K562 (cell line): ENCODE measurements around the gene GTSE1. TPM values are rescaled to one million over a fixed set of nuclear protein-coding genes. Genes with fewer than 3 reads are reported as not detected.

Source experiments
- ATAC-seq: fragments of 200-7000 bp; cut with Tn5 transposase; 3 replicates; pipeline ENCODE4 v1.9.1; 2020; ENCODE audit warnings: moderate library complexity
- BruUV-seq: library from RNA; stranded (reverse); fragments of 400-500 nt; replicated peaks from 2 replicates; lab custom pipeline; 2021; lab: Mats Ljungman, UMichigan
- CTCF ChIA-PET: fragments of 300-600 bp; formaldehyde crosslinking; extraction: SDS; loops from one replicate; lab custom pipeline; 2021; ENCODE audit warnings: low intra/inter-chr PET ratio; lab: Yijun Ruan, JAX
- POLR2A ChIA-PET: fragments of 300-600, 350-650 bp; sonication (Branson Sonifier 250); formaldehyde crosslinking; extraction: SDS; loops from one replicate; lab custom pipeline; 2021; ENCODE audit warnings: antibody characterized with exemption, inconsistent platforms; lab: Yijun Ruan, JAX
- DNase-seq, 4 experiments: peaks; one replicate each; pipeline versions ENCODE4 v3.0.0 to v3.0.0-alpha.2; 2011 to 2018; ENCODE audit warnings: low spot score in 3 of 4, mixed read lengths in 3 of 4; ENCODE audit errors: extremely low read depth in 1 of 4
- FAIRE-seq: peaks from 2 replicates; lab custom pipeline; 2011; peaks lifted over from hg19 to GRCh38; lab: Jason Lieb, UNC
- H2AFZ ChIP-seq: 2 replicates; pipeline ENCODE4 v1.6.0; 2011; ENCODE audit warnings: low read depth, low read length, control low read depth, inconsistent platforms
- H3K27ac ChIP-seq: fragments of 200-600 bp; 3 replicates; pipeline ENCODE4 v1.8.0; 2011; ENCODE audit warnings: low read depth, mild to moderate bottlenecking, control low read depth, inconsistent platforms, low read length, moderate library complexity, mixed read lengths; ENCODE audit errors: extremely low read depth
- H3K27me3 ChIP-seq, 2 experiments: fragments of 300-600 bp in 1 of 2; 2 replicates in 1 of 2; 3 replicates in 1 of 2; pipeline versions ENCODE4 v1.6.0 to v1.8.0; 2011; ENCODE audit warnings: inconsistent platforms in 2 of 2, low read length in 2 of 2, mild to moderate bottlenecking in 1 of 2, mixed read lengths in 1 of 2, moderate library complexity in 1 of 2; ENCODE audit not compliant: control insufficient read depth in 2 of 2, insufficient read depth in 2 of 2
- H3K36me3 ChIP-seq: fragments of 300-600 bp; 3 replicates; pipeline ENCODE4 v1.8.0; 2011; ENCODE audit warnings: mild to moderate bottlenecking, low read length, inconsistent platforms; ENCODE audit not compliant: control insufficient read depth, insufficient read depth
- H3K4me1 ChIP-seq, 2 experiments: fragments of 200-600 bp in 1 of 2; replicated peaks in 1 of 2; 2 replicates in 1 of 2; 3 replicates in 1 of 2; pipeline versions ENCODE4 v1.5.1 to v1.8.0; 2011; ENCODE audit warnings: inconsistent platforms in 2 of 2, low read length in 2 of 2, mild to moderate bottlenecking in 1 of 2, mixed read lengths in 1 of 2, moderate library complexity in 1 of 2; ENCODE audit not compliant: control insufficient read depth in 2 of 2, insufficient read depth in 2 of 2
- H3K4me2 ChIP-seq: 2 replicates; pipeline ENCODE4 v1.6.1; 2011; ENCODE audit warnings: low read length, control low read depth, inconsistent platforms, mixed read lengths; ENCODE audit not compliant: insufficient read depth
- H3K4me3 ChIP-seq: fragments of 200-600 bp; sonication (generic), shearing (Covaris generic); 2 replicates; pipeline ENCODE4 v1.5.1; 2016; ENCODE audit warnings: control low read depth, inconsistent platforms
- H3K79me2 ChIP-seq: fragments of 200-600 bp; 3 replicates; pipeline ENCODE4 v1.8.0; 2011; ENCODE audit warnings: low read length, inconsistent platforms; ENCODE audit not compliant: control insufficient read depth, insufficient read depth
- H3K9ac ChIP-seq, 2 experiments: 2 replicates each; pipeline versions ENCODE4 v1.6.0 to v1.6.1; 2011; ENCODE audit warnings: low read depth in 2 of 2, low read length in 2 of 2, control low read depth in 1 of 2, inconsistent platforms in 1 of 2, mild to moderate bottlenecking in 1 of 2, mixed read lengths in 1 of 2; ENCODE audit not compliant: insufficient read depth in 1 of 2
- H3K9me1 ChIP-seq: one replicate; pipeline ENCODE4 v1.6.0; 2011; ENCODE audit warnings: inconsistent platforms, mild to moderate bottlenecking, low read length, moderate library complexity; ENCODE audit not compliant: control insufficient read depth, insufficient read depth
- H3K9me3 ChIP-seq: replicated peaks from 2 replicates; pipeline ENCODE4 v1.5.1; 2011; ENCODE audit warnings: low read depth, low read length, inconsistent platforms; ENCODE audit not compliant: control insufficient read depth, insufficient read depth
- H4K20me1 ChIP-seq: replicated peaks from 2 replicates; pipeline ENCODE4 v1.6.1; 2011; ENCODE audit warnings: low read length, inconsistent platforms, mixed read lengths; ENCODE audit not compliant: control insufficient read depth, insufficient read depth
- GTF2F1 ChIP-seq: IDR thresholded peaks from 2 replicates; pipeline ENCODE4 v1.6.1; 2011; ENCODE audit warnings: low read depth, low read length, improper control_type of control experiment
- HEY1 ChIP-seq: fragments of 250-450 bp; sonication (Bioruptor Pico); IDR thresholded peaks from 2 replicates; pipeline ENCODE4 v1.5.0; 2020; ENCODE audit warnings: mild to moderate bottlenecking, moderate library complexity, borderline replicate concordance
- NFXL1 ChIP-seq: fragments of 450-650 bp; formaldehyde crosslinking; IDR thresholded peaks from 2 replicates; pipeline ENCODE4 v1.4.0; 2021; ENCODE audit warnings: mild to moderate bottlenecking
- RBBP5 ChIP-seq: fragments of 200-600 bp; sonication (generic); IDR thresholded peaks from 2 replicates; pipeline ENCODE4 v1.6.1; 2012; ENCODE audit warnings: borderline replicate concordance, mild to moderate bottlenecking, low read length, control low read depth, inconsistent platforms; ENCODE audit not compliant: insufficient read depth, poor library complexity, severe bottlenecking
- WGBS: fragments of 100-300 bp; shearing (Covaris generic); methylation state at CpG from one replicate; pipeline ENCODE4 v1.1.6; 2016; ENCODE audit warnings: low coverage, mixed read lengths; ENCODE audit not compliant: insufficient coverage; ENCODE audit errors: missing lambda C conversion rate; 5-methylcytosine and 5-hydroxymethylcytosine counted together
- in situ Hi-C: fragments of 300-500 bp; cut with MboI; formaldehyde crosslinking; loops from 4 replicates; pipeline ENCODE4 v1.15.0; 2018; ENCODE audit warnings: inconsistent platforms, mixed read lengths
- intact Hi-C: fragments of 100-400 bp; cut with micrococcal nuclease; formaldehyde crosslinking; loops from 2 replicates; pipeline ENCODE4 v1.14.2; 2022
- polyA plus RNA-seq, 8 experiments: library from polyadenylated mRNA; depleted of rRNA in 4 of 8; stranded (reverse) in 5 of 8; unstranded in 3 of 8; fragments of >200 nt; fragmentation: Nextera tagmentation in 2 of 8; fragmentation: Illumina TruSeq in 1 of 8; extraction: Ambion mirVana in 2 of 8; extraction: Trizol in 1 of 8; gene quantifications; 2 replicates each; pipeline versions ENCODE4 v1.2.1 to v1.2.3, GENCODE V29; 2011 to 2014; ENCODE audit warnings: inconsistent platforms in 1 of 8, missing spikeins in 1 of 8
- total RNA-seq, 7 experiments: library from RNA; depleted of rRNA in 6 of 7; stranded (reverse); fragments of >200 nt in 6 of 7; fragmentation: Illumina TruSeq in 2 of 7; extraction: Trizol in 2 of 7; gene quantifications; 2 replicates each; pipeline versions ENCODE4 v1.2.1 to v1.2.3, GENCODE V29; 2011 to 2021; ENCODE audit warnings: low replicate concordance in 1 of 7
- TF ChIP-seq, protein P1 (sequence below): fragments of 250-450 bp; sonication (Bioruptor Pico); IDR thresholded peaks from 2 replicates; pipeline ENCODE4 v1.4.0; 2020; ENCODE audit warnings: mild to moderate bottlenecking, moderate library complexity
- TF ChIP-seq, protein P2 (sequence below): fragments of 450-650 bp; IDR thresholded peaks from 2 replicates; pipeline ENCODE4 v1.7.0; 2016; ENCODE audit warnings: borderline replicate concordance
- TF ChIP-seq, protein P3 (sequence below): IDR thresholded peaks from 2 replicates; pipeline ENCODE4 v1.6.1; 2016; ENCODE audit warnings: missing genetic modification characterization, missing compliant biosample characterization
- TF ChIP-seq, protein P4 (sequence below), 3 experiments: IDR thresholded peaks in 2 of 3; conservative IDR thresholded peaks in 1 of 3; 2 replicates each; pipeline ENCODE4 v1.5.1; 2011 to 2012; ENCODE audit warnings: low read length in 3 of 3, mild to moderate bottlenecking in 3 of 3, control low read depth in 2 of 3, improper control_type of control experiment in 1 of 3, inconsistent platforms in 1 of 3, low read depth in 1 of 3, mixed read lengths in 1 of 3, moderate library complexity in 1 of 3; ENCODE audit not compliant: insufficient read depth in 2 of 3

The GTSE1 gene
- total and polyA plus RNA-seq, 9 of the 15 experiments (the other 6 are each of a cell fraction or from before 2014, with no cell fraction given): 2.5 to 22.5 (median 12.9) TPM

DNA sequence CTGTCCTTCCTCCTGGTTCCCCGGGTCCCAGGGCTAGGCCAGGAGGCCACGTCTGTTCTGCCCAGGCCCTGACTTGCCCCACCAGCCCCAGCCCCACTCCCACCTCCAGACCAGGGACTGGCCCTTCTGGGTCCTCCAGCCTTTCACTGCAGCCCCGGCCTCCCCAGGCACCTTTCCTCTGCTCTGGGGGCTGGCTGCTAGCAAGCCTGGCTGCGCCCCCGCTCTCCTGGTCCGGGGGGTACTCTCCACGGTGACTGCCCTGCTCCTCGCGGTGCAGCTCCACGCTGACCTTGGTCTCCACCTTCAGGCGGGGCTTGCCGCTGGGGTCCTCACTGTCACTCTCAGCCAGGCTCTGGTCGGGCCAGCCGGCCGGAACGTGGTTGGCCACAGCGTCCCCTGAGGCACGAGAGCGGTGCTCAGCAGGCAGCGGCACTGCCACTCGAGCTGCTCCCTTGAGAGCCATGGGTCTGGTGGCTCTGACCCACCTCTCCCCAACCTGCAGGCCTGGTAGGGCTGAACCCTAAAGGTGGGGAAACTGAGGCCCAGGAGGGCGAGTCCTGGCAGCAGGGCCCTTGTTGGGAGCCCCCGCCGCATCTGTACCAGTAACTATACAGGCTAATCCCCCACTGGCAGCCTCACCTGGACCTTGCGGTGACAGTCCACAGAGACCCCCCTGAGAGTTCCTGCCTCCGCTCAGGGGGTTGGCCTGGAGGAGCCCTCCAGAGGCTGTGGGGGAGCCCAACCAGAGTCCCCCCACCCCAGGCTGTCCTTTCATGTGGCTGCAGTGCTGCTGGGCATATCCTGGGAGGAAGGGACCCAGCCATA is 67.9 kb downstream of the GTSE1 start:
- intact Hi-C loops (no loop called here), in situ Hi-C loops (loop anchor here (5.0 kb wide), 1 partner anchor 178 kb away; no protein-coding TSS in a partner anchor)
- no TSS peak for BruUV-seq
- Histone ChIP-seq H2AFZ (no peak overlapping the region), H3K27me3 (peaks cover 5 to 43% of the 10 kb centered on the region in 2 experiments; a peak in 4 of 5 replicates), H4K20me1 (peaks cover 6% of the 10 kb centered on the region), H3K79me2 (no peaks in the 10 kb centered on the region), H3K27ac (no peak overlapping the region), H3K9ac (no peak overlapping the region), H3K4me1 (peaks cover 0 to 35% of the 10 kb centered on the region in 2 experiments; a peak in 2 of 5 replicates), H3K4me3 (no peak overlapping the region), H3K9me1 (no peaks in the 10 kb centered on the region), H3K4me2 (no peak overlapping the region), H3K36me3 (no peaks in the 10 kb centered on the region), H3K9me3 (no peaks in the 10 kb centered on the region)
- no peak for FAIRE-seq
- POLR2A ChIA-PET: no interaction called here
- ATAC-seq: no peak
- DNase-seq: no peak
- 10% methylated on average over 7 of the region's 26 CpGs for WGBS
- CTCF ChIA-PET: no interaction called here
- TF ChIP-seq HEY1: no peak
- TF ChIP-seq, protein P1, sequence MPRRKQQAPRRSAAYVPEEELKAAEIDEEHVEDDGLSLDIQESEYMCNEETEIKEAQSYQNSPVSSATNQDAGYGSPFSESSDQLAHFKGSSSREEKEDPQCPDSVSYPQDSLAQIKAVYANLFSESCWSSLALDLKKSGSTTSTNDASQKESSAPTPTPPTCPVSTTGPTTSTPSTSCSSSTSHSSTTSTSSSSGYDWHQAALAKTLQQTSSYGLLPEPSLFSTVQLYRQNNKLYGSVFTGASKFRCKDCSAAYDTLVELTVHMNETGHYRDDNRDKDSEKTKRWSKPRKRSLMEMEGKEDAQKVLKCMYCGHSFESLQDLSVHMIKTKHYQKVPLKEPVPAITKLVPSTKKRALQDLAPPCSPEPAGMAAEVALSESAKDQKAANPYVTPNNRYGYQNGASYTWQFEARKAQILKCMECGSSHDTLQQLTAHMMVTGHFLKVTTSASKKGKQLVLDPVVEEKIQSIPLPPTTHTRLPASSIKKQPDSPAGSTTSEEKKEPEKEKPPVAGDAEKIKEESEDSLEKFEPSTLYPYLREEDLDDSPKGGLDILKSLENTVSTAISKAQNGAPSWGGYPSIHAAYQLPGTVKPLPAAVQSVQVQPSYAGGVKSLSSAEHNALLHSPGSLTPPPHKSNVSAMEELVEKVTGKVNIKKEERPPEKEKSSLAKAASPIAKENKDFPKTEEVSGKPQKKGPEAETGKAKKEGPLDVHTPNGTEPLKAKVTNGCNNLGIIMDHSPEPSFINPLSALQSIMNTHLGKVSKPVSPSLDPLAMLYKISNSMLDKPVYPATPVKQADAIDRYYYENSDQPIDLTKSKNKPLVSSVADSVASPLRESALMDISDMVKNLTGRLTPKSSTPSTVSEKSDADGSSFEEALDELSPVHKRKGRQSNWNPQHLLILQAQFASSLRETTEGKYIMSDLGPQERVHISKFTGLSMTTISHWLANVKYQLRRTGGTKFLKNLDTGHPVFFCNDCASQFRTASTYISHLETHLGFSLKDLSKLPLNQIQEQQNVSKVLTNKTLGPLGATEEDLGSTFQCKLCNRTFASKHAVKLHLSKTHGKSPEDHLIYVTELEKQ: no peak
- TF ChIP-seq, protein P2, sequence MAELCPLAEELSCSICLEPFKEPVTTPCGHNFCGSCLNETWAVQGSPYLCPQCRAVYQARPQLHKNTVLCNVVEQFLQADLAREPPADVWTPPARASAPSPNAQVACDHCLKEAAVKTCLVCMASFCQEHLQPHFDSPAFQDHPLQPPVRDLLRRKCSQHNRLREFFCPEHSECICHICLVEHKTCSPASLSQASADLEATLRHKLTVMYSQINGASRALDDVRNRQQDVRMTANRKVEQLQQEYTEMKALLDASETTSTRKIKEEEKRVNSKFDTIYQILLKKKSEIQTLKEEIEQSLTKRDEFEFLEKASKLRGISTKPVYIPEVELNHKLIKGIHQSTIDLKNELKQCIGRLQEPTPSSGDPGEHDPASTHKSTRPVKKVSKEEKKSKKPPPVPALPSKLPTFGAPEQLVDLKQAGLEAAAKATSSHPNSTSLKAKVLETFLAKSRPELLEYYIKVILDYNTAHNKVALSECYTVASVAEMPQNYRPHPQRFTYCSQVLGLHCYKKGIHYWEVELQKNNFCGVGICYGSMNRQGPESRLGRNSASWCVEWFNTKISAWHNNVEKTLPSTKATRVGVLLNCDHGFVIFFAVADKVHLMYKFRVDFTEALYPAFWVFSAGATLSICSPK: no peak
- TF ChIP-seq, protein P3, sequence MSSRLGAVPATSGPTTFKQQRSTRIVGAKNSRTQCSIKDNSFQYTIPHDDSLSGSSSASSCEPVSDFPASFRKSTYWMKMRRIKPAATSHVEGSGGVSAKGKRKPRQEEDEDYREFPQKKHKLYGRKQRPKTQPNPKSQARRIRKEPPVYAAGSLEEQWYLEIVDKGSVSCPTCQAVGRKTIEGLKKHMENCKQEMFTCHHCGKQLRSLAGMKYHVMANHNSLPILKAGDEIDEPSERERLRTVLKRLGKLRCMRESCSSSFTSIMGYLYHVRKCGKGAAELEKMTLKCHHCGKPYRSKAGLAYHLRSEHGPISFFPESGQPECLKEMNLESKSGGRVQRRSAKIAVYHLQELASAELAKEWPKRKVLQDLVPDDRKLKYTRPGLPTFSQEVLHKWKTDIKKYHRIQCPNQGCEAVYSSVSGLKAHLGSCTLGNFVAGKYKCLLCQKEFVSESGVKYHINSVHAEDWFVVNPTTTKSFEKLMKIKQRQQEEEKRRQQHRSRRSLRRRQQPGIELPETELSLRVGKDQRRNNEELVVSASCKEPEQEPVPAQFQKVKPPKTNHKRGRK (tag): no peak
- TF ChIP-seq, protein P4, sequence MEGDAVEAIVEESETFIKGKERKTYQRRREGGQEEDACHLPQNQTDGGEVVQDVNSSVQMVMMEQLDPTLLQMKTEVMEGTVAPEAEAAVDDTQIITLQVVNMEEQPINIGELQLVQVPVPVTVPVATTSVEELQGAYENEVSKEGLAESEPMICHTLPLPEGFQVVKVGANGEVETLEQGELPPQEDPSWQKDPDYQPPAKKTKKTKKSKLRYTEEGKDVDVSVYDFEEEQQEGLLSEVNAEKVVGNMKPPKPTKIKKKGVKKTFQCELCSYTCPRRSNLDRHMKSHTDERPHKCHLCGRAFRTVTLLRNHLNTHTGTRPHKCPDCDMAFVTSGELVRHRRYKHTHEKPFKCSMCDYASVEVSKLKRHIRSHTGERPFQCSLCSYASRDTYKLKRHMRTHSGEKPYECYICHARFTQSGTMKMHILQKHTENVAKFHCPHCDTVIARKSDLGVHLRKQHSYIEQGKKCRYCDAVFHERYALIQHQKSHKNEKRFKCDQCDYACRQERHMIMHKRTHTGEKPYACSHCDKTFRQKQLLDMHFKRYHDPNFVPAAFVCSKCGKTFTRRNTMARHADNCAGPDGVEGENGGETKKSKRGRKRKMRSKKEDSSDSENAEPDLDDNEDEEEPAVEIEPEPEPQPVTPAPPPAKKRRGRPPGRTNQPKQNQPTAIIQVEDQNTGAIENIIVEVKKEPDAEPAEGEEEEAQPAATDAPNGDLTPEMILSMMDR (IDR thresholded peaks at IDR 0.05 in 2 of 3, conservative IDR thresholded peaks at IDR 0.05 in 1 of 3; ENCODE audit: insufficient read depth in 2 of 3, low read depth in 1 of 3, low read length in 3 of 3): no peak
- TF ChIP-seq GTF2F1: no peak
- no peak for TF ChIP-seq RBBP5
- TF ChIP-seq NFXL1 (CRISPR knock-in tag): no peak
